ENCODE results near the gene CBFB. TPM values are rescaled to one million over a fixed set of nuclear protein-coding genes. Genes with fewer than 3 reads are reported as not detected.

The CBFB gene
- total and polyA plus RNA-seq, 9 of the 15 experiments (the other 6 are each of a cell fraction or from before 2014, with no cell fraction given) = 22.0 to 112 (median 66.5) TPM

DNA sequence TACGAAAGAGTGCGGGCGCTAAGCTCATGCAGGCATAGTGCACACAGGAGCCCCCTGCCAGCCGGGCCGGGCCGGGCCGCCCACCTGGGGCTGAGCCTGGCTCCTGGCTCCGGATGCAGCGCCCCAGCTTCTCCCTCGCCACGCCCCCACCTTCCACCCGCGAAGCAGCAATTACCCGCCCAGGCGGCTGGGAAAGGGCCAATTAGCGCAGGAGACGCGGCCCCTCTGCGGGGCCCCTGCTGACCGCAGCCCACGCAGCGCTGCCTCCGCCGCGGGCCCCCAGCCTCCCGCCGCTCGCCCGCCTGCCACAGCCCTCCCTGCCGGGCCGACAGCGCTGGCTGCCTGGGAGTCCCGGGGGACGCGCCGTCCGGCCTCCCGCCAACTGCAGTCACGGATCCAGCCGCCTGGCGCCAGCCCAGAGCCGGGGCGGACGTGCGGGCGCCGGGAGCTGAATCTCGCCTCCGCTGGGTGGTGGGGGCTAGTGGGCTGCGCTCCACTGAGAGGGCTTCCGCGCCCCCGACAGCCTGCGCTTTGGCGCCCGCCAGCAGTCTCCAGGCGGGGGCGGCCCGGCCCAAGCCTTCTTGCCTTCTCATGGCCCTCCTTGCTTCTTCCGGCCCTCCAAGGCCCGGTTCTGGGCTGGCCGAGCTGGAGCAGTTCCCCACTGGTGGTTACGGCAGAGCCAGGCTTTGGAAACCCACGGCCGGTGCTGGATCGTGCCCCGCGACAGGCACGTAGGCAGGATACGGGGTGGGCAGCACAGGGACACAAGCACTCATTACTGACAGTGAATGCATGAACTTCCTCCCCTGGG, 14.9 kb upstream of the CBFB start (continued):
- no peak for TF ChIP-seq SAFB2 (IDR thresholded peaks at IDR 0.05; ENCODE audit: borderline replicate concordance, low read depth, low read length, severe bottlenecking)
- TF ChIP-seq, protein P1, sequence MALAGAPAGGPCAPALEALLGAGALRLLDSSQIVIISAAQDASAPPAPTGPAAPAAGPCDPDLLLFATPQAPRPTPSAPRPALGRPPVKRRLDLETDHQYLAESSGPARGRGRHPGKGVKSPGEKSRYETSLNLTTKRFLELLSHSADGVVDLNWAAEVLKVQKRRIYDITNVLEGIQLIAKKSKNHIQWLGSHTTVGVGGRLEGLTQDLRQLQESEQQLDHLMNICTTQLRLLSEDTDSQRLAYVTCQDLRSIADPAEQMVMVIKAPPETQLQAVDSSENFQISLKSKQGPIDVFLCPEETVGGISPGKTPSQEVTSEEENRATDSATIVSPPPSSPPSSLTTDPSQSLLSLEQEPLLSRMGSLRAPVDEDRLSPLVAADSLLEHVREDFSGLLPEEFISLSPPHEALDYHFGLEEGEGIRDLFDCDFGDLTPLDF (CRISPR knock-in tag; IDR thresholded peaks at IDR 0.05) = peak; percentile 66; the same call in 1 of the 2 replicates
- no peak for TF ChIP-seq HOXB6 (CRISPR knock-in tag; IDR thresholded peaks at IDR 0.05; ENCODE audit: borderline replicate concordance)
- TF ChIP-seq KLF10 (CRISPR knock-in tag; IDR thresholded peaks at IDR 0.05) = no peak
- TF ChIP-seq E2F3 (CRISPR knock-in tag; IDR thresholded peaks at IDR 0.05) = no peak
- TF ChIP-seq, protein P2, sequence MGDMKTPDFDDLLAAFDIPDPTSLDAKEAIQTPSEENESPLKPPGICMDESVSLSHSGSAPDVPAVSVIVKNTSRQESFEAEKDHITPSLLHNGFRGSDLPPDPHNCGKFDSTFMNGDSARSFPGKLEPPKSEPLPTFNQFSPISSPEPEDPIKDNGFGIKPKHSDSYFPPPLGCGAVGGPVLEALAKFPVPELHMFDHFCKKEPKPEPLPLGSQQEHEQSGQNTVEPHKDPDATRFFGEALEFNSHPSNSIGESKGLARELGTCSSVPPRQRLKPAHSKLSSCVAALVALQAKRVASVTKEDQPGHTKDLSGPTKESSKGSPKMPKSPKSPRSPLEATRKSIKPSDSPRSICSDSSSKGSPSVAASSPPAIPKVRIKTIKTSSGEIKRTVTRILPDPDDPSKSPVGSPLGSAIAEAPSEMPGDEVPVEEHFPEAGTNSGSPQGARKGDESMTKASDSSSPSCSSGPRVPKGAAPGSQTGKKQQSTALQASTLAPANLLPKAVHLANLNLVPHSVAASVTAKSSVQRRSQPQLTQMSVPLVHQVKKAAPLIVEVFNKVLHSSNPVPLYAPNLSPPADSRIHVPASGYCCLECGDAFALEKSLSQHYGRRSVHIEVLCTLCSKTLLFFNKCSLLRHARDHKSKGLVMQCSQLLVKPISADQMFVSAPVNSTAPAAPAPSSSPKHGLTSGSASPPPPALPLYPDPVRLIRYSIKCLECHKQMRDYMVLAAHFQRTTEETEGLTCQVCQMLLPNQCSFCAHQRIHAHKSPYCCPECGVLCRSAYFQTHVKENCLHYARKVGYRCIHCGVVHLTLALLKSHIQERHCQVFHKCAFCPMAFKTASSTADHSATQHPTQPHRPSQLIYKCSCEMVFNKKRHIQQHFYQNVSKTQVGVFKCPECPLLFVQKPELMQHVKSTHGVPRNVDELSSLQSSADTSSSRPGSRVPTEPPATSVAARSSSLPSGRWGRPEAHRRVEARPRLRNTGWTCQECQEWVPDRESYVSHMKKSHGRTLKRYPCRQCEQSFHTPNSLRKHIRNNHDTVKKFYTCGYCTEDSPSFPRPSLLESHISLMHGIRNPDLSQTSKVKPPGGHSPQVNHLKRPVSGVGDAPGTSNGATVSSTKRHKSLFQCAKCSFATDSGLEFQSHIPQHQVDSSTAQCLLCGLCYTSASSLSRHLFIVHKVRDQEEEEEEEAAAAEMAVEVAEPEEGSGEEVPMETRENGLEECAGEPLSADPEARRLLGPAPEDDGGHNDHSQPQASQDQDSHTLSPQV (IDR thresholded peaks at IDR 0.05) = no peak
- no peak for TF ChIP-seq ARNT (IDR thresholded peaks at IDR 0.05)
- TF ChIP-seq ZNF140 (CRISPR knock-in tag; IDR thresholded peaks at IDR 0.05) = no peak
- peak; percentile 49 for TF ChIP-seq ATF7 (IDR thresholded peaks at IDR 0.05)
- TF ChIP-seq NFRKB (IDR thresholded peaks at IDR 0.05; ENCODE audit: low read depth) = no peak
- peak; percentile 74 for TF ChIP-seq NFIC (IDR thresholded peaks at IDR 0.05)
- TF ChIP-seq RBM22 (IDR thresholded peaks at IDR 0.05; ENCODE audit: low read depth, low read length, poor library complexity, severe bottlenecking) = no peak
- 0 out of 2 replicates have a peak, but pooled peaks have one; percentile 37 for TF ChIP-seq ETV1 (tag; conservative IDR thresholded peaks at IDR 0.05; ENCODE audit: low read depth)
- TF ChIP-seq CREM (IDR thresholded peaks at IDR 0.05; ENCODE audit: low read depth) = no peak; the same call in 1 of the 2 replicates
- TF ChIP-seq, protein P3, sequence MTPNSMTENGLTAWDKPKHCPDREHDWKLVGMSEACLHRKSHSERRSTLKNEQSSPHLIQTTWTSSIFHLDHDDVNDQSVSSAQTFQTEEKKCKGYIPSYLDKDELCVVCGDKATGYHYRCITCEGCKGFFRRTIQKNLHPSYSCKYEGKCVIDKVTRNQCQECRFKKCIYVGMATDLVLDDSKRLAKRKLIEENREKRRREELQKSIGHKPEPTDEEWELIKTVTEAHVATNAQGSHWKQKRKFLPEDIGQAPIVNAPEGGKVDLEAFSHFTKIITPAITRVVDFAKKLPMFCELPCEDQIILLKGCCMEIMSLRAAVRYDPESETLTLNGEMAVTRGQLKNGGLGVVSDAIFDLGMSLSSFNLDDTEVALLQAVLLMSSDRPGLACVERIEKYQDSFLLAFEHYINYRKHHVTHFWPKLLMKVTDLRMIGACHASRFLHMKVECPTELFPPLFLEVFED (CRISPR knock-in tag; conservative IDR thresholded peaks at IDR 0.05) = no peak
- TF ChIP-seq, protein P4, sequence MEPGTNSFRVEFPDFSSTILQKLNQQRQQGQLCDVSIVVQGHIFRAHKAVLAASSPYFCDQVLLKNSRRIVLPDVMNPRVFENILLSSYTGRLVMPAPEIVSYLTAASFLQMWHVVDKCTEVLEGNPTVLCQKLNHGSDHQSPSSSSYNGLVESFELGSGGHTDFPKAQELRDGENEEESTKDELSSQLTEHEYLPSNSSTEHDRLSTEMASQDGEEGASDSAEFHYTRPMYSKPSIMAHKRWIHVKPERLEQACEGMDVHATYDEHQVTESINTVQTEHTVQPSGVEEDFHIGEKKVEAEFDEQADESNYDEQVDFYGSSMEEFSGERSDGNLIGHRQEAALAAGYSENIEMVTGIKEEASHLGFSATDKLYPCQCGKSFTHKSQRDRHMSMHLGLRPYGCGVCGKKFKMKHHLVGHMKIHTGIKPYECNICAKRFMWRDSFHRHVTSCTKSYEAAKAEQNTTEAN (CRISPR knock-in tag; IDR thresholded peaks at IDR 0.05) = no peak
- TF ChIP-seq SNIP1 (IDR thresholded peaks at IDR 0.05; ENCODE audit: low read depth) = no peak
- no peak for TF ChIP-seq ZFP30 (CRISPR knock-in tag; IDR thresholded peaks at IDR 0.05; ENCODE audit: borderline replicate concordance)
- no peak for TF ChIP-seq MCM3 (IDR thresholded peaks at IDR 0.05)
